ENCODE measurements around the gene ATOH1.

Gene ATOH1

DNA sequence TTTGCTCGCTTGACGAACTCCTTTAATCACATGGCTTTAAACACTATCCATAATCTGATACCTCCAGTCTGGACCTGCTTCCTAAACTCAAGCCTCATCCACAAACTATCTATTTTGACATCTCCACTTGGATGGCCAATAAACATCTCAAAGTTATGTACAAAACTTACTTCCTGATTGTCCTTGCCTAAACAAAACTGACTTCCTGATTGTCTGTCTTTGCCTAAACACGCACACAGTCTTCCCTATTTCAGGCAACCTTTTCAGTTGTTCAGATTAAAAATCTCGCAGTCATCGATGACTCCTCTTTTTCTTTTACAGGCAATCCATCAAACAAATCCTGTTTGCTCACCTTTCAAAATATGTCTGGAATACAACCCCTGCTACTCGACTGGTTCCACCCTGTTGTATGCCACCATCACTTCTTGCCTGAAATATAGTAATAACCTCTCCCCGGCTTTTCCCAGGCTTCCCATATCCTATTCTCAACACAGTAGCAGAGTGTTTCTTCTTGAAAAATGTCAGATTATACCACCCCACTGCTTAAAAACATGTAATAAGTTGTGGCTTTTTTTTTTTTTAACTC, 39.0 kb downstream of the ATOH1 start:
- TF ChIP-seq, protein P1, sequence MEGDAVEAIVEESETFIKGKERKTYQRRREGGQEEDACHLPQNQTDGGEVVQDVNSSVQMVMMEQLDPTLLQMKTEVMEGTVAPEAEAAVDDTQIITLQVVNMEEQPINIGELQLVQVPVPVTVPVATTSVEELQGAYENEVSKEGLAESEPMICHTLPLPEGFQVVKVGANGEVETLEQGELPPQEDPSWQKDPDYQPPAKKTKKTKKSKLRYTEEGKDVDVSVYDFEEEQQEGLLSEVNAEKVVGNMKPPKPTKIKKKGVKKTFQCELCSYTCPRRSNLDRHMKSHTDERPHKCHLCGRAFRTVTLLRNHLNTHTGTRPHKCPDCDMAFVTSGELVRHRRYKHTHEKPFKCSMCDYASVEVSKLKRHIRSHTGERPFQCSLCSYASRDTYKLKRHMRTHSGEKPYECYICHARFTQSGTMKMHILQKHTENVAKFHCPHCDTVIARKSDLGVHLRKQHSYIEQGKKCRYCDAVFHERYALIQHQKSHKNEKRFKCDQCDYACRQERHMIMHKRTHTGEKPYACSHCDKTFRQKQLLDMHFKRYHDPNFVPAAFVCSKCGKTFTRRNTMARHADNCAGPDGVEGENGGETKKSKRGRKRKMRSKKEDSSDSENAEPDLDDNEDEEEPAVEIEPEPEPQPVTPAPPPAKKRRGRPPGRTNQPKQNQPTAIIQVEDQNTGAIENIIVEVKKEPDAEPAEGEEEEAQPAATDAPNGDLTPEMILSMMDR (IDR thresholded peaks at IDR 0.05), result no peak

DNA sequence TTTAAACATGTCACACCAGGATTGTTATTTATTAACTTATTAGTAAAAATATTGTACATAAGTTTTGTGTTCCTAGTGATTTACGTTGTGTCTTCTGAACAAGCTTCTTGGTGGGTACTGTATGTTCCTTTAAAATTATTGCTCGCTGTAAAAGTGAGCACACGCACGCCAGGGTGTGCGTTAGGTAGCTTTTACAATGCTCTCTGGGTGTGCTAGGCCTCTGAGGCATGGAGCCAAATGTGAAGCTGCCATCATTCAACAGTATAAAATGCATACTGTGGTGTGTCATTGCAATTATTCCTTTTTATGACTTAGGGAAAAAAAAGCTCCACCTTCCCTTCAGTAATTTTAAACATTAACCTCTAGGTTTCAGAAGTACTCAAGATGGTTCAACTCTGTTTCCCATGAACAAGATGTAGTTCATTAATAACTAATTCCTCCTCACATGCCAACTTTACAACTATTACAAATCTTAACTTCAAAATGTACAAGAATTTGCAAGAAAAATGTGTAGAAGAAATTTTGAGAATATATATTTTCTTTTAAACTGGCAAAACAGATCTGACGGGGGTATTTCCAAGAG, 42.4 kb downstream of the ATOH1 start:
- TF ChIP-seq, protein P1 (IDR thresholded peaks at IDR 0.05), result no peak

DNA sequence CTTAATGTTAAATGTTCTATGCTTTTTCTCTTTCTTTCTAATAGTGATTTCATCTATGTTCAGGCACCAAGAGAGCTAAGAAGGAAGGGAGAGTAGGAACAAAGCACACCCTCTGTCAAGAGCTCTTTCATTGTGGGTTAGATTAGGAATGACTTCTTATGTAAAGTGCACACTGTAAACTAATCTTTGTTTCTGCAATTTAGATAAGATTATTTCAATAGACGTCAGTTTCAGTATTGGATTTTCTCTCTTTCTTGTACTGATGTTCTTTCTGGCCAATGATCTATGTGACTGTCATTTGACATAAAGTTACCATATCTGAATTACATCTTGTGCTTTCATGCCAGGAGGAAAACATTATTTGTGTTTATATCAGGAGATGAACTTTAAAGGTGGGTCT, 48.2 kb downstream of the ATOH1 start:
- TF ChIP-seq, protein P1 (IDR thresholded peaks at IDR 0.05), result no peak

DNA sequence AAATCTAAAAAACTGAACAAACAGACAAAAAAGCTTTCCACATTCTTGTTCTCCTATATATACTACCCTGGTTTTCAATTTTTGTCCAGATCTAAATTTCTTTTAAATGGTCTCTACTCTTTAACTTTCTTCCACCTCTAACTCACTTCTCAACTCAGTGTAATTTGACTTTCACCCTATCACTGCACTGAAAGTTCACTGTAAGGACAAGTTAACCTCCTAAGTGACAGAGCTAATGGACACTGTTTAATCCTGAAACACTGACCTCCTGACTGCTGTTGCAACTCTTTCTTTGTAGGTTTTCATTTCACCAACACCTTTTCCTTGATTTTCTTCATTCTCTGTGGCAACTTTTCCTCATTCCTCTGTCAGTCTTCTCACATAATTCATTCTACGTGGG, 50.0 kb downstream of the ATOH1 start:
- TF ChIP-seq, protein P1 (IDR thresholded peaks at IDR 0.05), result no peak

DNA sequence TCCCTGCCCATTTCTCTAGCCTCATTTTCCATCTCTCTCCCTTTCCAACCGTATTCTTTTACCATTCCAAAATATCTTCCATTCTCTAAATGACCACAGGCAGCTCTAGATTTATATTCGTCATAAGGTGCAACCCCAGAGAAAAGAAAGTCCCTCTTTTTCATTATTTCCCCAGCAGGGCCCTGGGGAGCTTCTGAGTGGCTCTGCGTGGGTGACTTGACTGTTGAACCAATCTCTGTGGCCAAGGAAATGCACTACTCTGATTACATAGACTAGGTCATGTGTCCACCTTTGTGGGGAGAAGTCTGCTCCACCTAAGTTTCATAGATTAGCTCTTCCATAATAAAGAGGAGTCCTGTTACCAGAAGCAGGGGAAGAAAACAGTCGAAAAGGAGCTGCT, 51.4 kb downstream of the ATOH1 start:
- TF ChIP-seq, protein P1 (IDR thresholded peaks at IDR 0.05), result no peak

All from LNCAP (cell line).